ENCODE results near the gene CFAP68. TPM values are rescaled to one million over a fixed set of nuclear protein-coding genes. Genes with fewer than 3 reads are reported as not detected.

The CFAP68 gene
- total RNA-seq, 1 experiment from 2014 or later = 23.4 TPM

DNA sequence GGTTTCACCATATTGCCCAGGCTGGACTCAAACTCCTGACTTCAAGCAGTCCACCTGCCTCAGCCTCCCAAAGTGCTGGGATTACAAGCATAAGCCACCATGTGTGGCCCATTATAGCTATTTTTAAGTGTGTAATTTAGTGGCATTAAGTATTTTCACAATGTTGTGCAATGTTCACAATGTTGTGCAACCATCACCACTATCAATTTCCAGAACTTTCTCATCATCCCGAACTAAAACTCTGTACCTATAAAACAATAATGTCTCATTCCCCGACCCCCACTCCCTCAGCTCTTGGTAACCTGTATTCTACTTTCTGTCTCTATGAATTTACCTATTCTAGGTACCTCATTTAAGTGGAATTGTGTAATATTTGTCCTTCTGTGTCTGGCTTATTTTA is 7.5 kb downstream of the CFAP68 start:
- Histone ChIP-seq H2AFZ (ENCODE audit: low read length) (no peak overlapping the region), H3K79me1 (ENCODE audit: insufficient read depth, low read depth, low read length, poor library complexity, severe bottlenecking) (no peaks in the 10 kb centered on the region), H2BK120ac (ENCODE audit: low read depth, low read length, poor library complexity, severe bottlenecking) (no peak overlapping the region), H3K4me2 (ENCODE audit: insufficient read depth, insufficient read length, low read length) (no peak overlapping the region), H2BK20ac (ENCODE audit: low read depth, low read length, poor library complexity, severe bottlenecking) (no peak overlapping the region), H3T11ph (ENCODE audit: low read length) (no peak overlapping the region), H4K8ac (replicated peaks; ENCODE audit: insufficient read length, low read depth, low read length) (no peak overlapping the region), H3K79me2 (ENCODE audit: insufficient read depth, low read length) (no peaks in the 10 kb centered on the region), H3K18ac (ENCODE audit: insufficient read length, low read depth, low read length) (no peak overlapping the region), H3K23ac (ENCODE audit: insufficient read length, low read depth, low read length) (no peak overlapping the region), H2BK5ac (ENCODE audit: insufficient read length, low read length) (no peak overlapping the region), H3K4me1 (ENCODE audit: insufficient read depth, low read length) (no peaks in the 10 kb centered on the region), H3K27ac (ENCODE audit: insufficient read length, low read depth, low read length) (no peak overlapping the region), H2AK5ac (ENCODE audit: insufficient read length, low read length) (no peak overlapping the region), H4K20me1 (ENCODE audit: control insufficient read depth, insufficient read depth, insufficient read length) (no peaks in the 10 kb centered on the region), H4K5ac (ENCODE audit: insufficient read length, low read depth, low read length) (no peak overlapping the region), H3K14ac (ENCODE audit: insufficient read depth, low read length) (no peak overlapping the region), H2BK15ac (ENCODE audit: low read depth, low read length) (no peak overlapping the region), H3K4ac (ENCODE audit: low read depth, low read length) (no peak overlapping the region), H3K9me3 (ENCODE audit: control insufficient read depth, low read depth, low read length) (no peaks in the 10 kb centered on the region), H3K9ac (ENCODE audit: extremely low read depth, insufficient read length, low read length) (no peak overlapping the region), H3K27me3 (ENCODE audit: insufficient read depth, low read length) (no peaks in the 10 kb centered on the region), H3K23me2 (ENCODE audit: insufficient read length, low read depth, low read length, poor library complexity, severe bottlenecking) (no peaks in the 10 kb centered on the region), H4K91ac (ENCODE audit: insufficient read length, low read depth, low read length) (no peak overlapping the region), H2BK12ac (ENCODE audit: insufficient read length, low read depth, low read length) (no peak overlapping the region), H3K56ac (ENCODE audit: insufficient read length, low read depth, low read length) (no peak overlapping the region)
- TF ChIP-seq, protein P1, sequence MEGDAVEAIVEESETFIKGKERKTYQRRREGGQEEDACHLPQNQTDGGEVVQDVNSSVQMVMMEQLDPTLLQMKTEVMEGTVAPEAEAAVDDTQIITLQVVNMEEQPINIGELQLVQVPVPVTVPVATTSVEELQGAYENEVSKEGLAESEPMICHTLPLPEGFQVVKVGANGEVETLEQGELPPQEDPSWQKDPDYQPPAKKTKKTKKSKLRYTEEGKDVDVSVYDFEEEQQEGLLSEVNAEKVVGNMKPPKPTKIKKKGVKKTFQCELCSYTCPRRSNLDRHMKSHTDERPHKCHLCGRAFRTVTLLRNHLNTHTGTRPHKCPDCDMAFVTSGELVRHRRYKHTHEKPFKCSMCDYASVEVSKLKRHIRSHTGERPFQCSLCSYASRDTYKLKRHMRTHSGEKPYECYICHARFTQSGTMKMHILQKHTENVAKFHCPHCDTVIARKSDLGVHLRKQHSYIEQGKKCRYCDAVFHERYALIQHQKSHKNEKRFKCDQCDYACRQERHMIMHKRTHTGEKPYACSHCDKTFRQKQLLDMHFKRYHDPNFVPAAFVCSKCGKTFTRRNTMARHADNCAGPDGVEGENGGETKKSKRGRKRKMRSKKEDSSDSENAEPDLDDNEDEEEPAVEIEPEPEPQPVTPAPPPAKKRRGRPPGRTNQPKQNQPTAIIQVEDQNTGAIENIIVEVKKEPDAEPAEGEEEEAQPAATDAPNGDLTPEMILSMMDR (conservative IDR thresholded peaks at IDR 0.05) = no peak
- WGBS (ENCODE audit: extremely low coverage, insufficient read length, low lambda C conversion rate) = no CpG with 5 or more reads among the region's 2 CpGs
- no peaks in the 10 kb centered on the region for H3K36me3 Mint-ChIP-seq (ENCODE audit: insufficient read depth in 1 of 3, low read depth in 3 of 3)
- no peaks in the 10 kb centered on the region for H3K9me3 Mint-ChIP-seq
- H3K27ac Mint-ChIP-seq = no peak overlapping the region
- no peak for DNase-seq
- no peaks in the 10 kb centered on the region; the same call in none of the 2 replicates for H3K27me3 Mint-ChIP-seq (ENCODE audit: low read depth)
- no peaks in the 10 kb centered on the region for H3K4me1 Mint-ChIP-seq
- no peak overlapping the region for H3K4me3 Mint-ChIP-seq

Measured in H9 (cell line).